ENCODE data around the gene RPS15. TPM values are rescaled to one million over a fixed set of nuclear protein-coding genes. Genes with fewer than 3 reads are reported as not detected.

RPS15 gene
- total RNA-seq, 2 experiments from 2014 or later: 1,384 TPM

DNA sequence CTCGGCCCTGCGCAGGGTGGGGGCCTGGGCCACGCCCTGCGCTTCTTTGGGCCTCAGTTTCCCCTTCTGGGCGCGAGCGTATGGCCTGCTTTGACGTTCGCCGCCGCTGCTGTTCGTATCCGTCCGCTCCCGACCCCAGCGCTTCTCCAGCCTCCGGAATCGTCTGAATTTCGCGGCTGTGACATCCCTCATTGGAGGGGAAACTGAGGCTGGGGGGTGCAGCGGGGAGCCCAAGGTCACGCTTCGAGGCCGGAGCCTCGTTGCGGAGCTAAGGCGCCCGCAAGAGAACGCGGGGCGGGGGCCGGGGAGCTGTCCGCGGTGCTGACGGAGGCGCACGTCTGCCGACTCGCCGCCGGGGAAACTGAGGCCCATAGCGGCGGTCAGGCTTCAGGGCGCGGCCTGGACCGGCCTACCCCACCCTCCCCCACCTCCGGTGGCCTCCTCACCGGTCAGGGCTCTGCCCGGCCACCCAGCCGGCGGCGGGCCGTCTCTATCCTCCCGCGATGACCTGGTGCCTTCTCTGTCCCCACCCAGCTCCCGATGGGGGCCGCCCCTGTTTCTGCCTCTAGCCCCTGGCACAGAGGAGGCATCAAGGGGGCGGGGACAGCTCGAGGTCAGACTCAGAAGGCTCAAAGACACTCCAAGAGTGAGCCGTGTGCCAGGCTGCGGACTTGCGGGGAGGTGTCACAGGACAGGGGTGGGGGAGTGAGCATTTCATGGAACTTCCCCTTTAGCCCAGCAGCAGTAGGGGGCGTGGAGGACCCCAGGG, 8.7 kb downstream of the RPS15 start:
- Mint-ChIP-seq H3K9me3 (ENCODE audit: insufficient read depth) (no peaks in the 10 kb centered on the region), H3K36me3 (ENCODE audit: low read depth) (peaks cover 12% of the 10 kb centered on the region), H3K27me3 (ENCODE audit: low read depth) (peaks cover 44% of the 10 kb centered on the region), H3K4me1 (ENCODE audit: low read depth) (peaks cover 34% of the 10 kb centered on the region), H3K27ac (no peak overlapping the region), H3K4me3 (no peak overlapping the region)
- ATAC-seq: no peak
- ChIA-PET POLR2A (interaction anchor here (0.6 kb wide), 1 partner anchor 19 kb away, joined by 3 read pairs; no protein-coding TSS in a partner anchor), CTCF (no interaction called here)
- peak; percentile 53 for DNase-seq

DNA sequence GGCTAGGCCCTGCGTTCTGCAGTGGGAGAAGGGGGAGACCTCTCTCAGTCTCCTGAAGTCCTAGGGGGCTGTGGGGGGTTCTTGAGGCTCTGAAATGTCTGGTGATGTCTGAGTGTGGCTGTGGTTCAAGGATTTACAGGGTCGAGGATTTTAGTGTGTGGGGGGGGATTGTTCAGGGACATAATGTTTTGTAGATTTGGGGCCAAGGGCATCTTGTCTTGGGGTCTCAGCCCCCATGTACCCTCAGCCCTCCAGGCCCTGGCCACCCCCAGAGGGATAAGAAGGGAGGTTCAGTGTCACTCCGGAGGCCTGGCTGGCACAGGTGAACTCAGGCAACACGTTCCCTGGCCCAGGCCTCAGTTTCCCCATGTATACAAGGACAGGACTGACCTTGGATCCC, 9.3 kb downstream of the RPS15 start:
- H3K9me3 Mint-ChIP-seq (ENCODE audit: insufficient read depth): no peaks in the 10 kb centered on the region
- no peak for DNase-seq
- POLR2A ChIA-PET: interaction anchor here (0.6 kb wide), 1 partner anchor 18 kb away, joined by 3 read pairs; no protein-coding TSS in a partner anchor
- H3K4me3 Mint-ChIP-seq: no peak overlapping the region
- peaks cover 32% of the 10 kb centered on the region for H3K4me1 Mint-ChIP-seq (ENCODE audit: low read depth)
- H3K27me3 Mint-ChIP-seq (ENCODE audit: low read depth): peaks cover 48% of the 10 kb centered on the region
- H3K27ac Mint-ChIP-seq: no peak overlapping the region
- CTCF ChIA-PET: no interaction called here
- ATAC-seq: no peak
- peaks cover 6% of the 10 kb centered on the region for H3K36me3 Mint-ChIP-seq (ENCODE audit: low read depth)

DNA sequence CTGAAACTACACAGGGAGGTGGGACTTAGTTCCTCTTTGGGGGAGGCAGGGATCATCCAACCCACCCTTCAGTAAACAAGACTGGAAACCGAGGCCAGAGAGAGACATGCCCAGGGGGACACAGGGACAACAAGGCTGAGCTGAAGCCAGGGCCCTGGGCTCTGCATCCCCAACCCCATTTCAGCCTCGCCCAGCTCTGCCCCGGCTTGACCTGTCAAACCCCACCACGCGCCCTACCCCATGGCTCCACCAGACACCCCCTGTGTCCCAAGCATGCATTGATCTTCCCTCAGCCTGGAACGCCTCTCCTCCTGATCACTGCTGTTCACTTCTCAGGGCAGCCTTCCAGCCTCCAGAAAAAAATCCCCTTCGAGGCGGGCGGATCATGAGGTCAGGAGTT, 9.7 kb downstream of the RPS15 start:
- Mint-ChIP-seq H3K36me3 (ENCODE audit: low read depth) (peaks cover 3% of the 10 kb centered on the region), H3K27me3 (ENCODE audit: low read depth) (peaks cover 53% of the 10 kb centered on the region), H3K4me1 (ENCODE audit: low read depth) (peaks cover 29% of the 10 kb centered on the region), H3K4me3 (no peak overlapping the region), H3K9me3 (ENCODE audit: insufficient read depth) (no peaks in the 10 kb centered on the region), H3K27ac (no peak overlapping the region)
- ATAC-seq (no peak), DNase-seq (no peak)
- POLR2A ChIA-PET: no interaction called here
- CTCF ChIA-PET: no interaction called here

DNA sequence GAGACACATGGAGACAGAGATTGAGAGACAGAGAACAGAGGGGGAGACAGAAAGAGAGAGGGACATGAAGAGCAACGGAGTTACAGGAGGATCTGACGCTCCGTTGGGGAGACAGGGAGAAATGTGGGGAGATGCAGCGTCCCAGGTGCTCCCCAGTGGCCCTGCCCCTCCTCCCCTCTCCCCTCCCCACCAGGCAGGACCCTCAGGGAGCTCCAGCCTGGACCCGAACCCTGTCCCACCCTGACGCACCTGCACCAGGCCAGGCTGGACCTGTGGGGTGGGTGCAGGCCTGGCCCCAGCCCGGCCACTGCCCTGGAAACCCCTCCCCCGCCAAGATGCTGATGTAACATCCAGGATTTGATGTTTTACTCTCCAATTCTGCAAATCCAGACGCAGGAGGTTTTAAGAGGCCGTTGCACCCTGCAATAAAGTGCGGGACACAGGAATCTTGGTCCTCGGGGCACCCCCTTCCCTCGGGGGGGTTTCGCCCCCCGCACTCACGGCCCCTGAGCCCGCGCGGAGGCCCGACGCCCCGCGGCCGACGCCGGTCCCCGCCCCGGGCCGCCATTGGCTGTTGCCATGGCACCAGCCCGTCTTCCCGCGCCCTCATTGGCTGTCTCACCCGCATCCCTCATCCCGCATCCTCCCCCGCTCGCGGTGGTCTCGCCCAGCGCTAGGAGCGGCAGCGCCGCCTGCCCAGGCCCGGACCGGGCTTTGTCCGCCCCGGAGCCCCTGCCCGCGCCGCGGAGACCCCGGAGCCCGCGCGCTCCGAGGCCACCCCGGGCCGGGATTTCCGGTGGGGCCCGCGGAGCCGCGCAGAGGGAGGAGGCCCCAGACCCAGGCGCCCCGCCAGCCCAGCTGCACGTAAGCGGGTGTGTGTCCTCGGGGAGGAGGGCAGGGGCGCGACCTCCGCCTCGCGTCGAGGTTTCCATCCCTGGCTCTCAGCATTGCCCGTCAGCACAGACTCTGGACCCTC, 11.6 kb downstream of the RPS15 start, which contains the start of gene APC2:
Gene APC2, plus strand, starts transcription at position 655 of the 976 bp plus-strand sequence. CDS start 2,881 bp downstream, outside the sequence.
- CTCF ChIA-PET: no interaction called here
- no peak within 1 kb of the TSS for H3K4me3 Mint-ChIP-seq
- POLR2A ChIA-PET: interaction anchor here (1.3 kb wide), 1 partner anchor 9 kb away, joined by 4 read pairs; no protein-coding TSS in a partner anchor
- H3K9me3 Mint-ChIP-seq (ENCODE audit: insufficient read depth): no peaks in the 10 kb centered on the region
- DNase-seq (no peak), ATAC-seq (peak; percentile 17)
- H3K27me3 Mint-ChIP-seq (ENCODE audit: low read depth): peaks cover 61% of the 10 kb centered on the region
- peaks cover 23% of the 10 kb centered on the region for H3K4me1 Mint-ChIP-seq (ENCODE audit: low read depth)
- H3K36me3 Mint-ChIP-seq (ENCODE audit: low read depth): peaks cover 3% of the 10 kb centered on the region
- no peak within 1 kb of the TSS for H3K27ac Mint-ChIP-seq

DNA sequence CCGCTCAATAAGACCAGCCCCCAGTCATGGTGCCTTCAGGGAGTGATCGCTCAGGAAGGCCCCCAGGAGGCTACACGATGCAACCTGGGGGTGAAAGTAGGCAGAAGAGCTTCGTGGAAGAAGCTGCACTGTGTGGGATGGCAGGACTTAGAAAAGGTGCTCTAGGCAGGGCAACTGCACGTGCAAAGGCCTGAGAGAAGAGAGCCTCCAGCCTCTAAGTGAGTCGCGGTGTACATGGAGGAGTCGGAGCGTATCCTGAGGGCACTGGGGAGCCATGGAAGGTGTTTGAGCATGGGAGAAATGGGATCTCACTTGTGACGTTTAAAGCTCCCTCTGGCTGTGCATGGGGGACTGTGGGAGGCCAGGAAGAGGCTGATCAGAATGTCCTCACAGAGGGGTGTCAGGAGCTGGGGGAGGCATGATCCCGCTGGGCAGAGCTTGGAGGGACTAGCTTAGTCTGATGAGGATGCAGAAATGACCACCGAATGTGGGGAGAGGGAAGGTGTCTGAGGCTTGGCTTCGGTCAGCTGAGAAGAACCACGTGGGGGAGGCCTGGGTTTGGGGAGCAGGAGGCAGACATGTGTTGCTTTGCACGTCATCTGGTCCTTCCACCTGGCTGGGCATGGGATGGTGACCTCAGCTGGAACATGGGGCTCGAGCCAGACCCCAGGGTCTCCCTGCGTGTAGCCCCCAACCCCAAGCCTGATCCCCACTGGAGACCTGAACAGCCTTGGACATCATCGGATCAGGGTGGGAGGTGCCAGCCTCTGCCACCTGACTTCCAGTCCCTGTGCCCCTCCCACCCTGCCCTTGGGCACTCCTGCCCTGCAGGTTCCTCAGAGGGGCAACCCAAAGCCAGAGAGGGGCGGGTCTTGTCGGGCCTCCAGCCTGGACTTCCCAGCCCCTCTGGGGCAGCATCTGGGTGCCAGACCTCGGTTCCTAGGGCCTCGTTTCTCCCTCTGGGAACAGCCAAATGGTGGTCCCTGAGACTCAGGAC, 12.8 kb downstream of the RPS15 start:
- Mint-ChIP-seq H3K4me3 (no peak overlapping the region), H3K27me3 (ENCODE audit: low read depth) (peaks cover 68% of the 10 kb centered on the region), H3K4me1 (ENCODE audit: low read depth) (peaks cover 24% of the 10 kb centered on the region), H3K27ac (no peak overlapping the region), H3K36me3 (ENCODE audit: low read depth) (peaks cover 3% of the 10 kb centered on the region), H3K9me3 (ENCODE audit: insufficient read depth) (no peaks in the 10 kb centered on the region)
- POLR2A ChIA-PET: interaction anchor here (0.6 kb wide), 1 partner anchor 722 kb away, joined by 4 read pairs; no protein-coding TSS in a partner anchor
- DNase-seq (no peak), ATAC-seq (no peak)
- CTCF ChIA-PET: no interaction called here

DNA sequence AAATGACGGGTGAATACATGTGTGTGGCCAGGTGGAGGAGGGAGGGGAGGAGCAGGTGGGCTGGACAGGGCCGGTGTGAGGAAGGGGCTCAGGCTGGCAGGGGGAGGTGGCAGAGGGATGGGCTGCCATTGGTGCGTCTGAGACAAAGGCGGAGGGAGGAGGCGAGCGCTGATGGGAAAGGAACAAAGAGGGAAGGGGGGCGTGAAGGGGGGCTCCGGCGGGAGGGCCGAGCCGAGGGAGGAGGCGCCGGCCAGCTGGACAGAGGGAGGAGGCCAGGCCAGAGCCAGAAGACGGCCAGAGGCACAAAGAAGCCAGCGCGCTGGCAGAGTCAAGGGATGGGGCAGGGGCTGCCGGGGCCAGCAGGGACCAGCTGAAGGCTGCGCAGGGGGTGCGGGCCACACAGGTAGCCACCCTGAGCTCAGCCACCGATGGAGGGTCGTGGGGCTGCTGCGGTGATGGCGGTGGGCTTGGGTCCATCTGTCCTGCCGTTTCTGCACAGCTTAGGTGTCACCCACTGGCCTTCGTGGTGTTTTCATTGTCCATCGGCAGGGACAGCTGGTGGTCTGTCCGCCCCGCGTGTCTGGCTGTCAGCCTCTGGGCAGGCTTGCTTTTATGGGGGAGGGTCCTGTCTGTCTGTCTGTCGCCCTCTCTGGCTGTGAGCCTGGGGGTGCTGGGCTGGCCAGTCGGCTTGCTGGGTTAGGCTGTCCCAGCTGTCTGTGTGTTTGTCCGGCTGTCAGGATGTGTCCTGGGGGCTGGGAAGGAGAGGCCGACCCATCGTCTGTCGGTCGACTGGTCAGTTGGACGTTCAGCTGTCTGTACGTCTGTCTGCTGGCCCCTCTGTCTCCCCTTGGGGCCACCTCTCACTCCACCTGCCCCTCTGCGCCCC, 14.0 kb downstream of the RPS15 start:
- H3K9me3 Mint-ChIP-seq (ENCODE audit: insufficient read depth): no peaks in the 10 kb centered on the region
- ChIA-PET CTCF (no interaction called here), POLR2A (interaction anchor here (0.6 kb wide), 1 partner anchor 19 kb away, joined by 3 read pairs; no protein-coding TSS in a partner anchor)
- ATAC-seq: no peak
- peaks cover 3% of the 10 kb centered on the region for H3K36me3 Mint-ChIP-seq (ENCODE audit: low read depth)
- H3K27me3 Mint-ChIP-seq (ENCODE audit: low read depth): peaks cover 65% of the 10 kb centered on the region
- no peak for DNase-seq
- peaks cover 21% of the 10 kb centered on the region for H3K4me1 Mint-ChIP-seq (ENCODE audit: low read depth)
- no peak overlapping the region for H3K4me3 Mint-ChIP-seq
- no peak overlapping the region for H3K27ac Mint-ChIP-seq

DNA sequence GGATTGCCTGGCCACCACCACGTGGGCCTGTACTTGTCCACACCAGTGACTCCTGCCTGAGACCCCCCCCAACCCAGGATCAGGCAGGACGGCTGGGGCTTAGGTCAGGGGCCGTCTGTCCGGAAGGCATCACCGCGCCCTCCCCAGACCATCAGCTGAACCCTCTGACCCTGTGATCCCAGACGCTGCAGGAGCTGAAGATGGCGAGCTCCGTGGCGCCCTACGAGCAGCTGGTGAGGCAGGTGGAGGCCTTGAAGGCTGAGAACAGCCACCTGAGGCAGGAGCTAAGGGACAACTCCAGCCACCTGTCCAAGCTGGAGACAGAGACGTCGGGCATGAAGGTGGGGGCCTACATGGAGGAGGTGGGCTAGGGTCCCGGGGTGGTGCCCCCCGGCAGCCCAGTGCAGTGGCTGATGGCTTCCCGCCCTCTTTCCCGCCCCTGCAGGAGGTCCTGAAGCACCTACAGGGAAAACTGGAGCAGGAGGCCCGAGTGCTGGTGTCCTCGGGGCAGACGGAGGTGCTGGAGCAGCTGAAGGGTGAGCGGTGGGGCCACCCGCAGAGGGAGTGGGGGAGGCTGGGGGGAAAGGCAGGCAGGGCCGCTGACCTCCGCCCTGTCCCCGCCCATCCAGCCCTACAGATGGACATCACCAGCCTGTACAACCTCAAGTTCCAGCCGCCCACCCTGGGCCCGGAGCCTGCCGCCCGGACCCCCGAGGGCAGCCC, 14.8 kb downstream of the RPS15 start:
- DNase-seq: no peak
- no peaks in the 10 kb centered on the region for H3K36me3 Mint-ChIP-seq (ENCODE audit: low read depth)
- peaks cover 63% of the 10 kb centered on the region for H3K27me3 Mint-ChIP-seq (ENCODE audit: low read depth)
- ChIA-PET POLR2A (interaction anchor here (1.2 kb wide), 1 partner anchor 9 kb away, joined by 4 read pairs; no protein-coding TSS in a partner anchor), CTCF (interaction anchor here (2.0 kb wide), 1 partner anchor 8 kb away, joined by 10 read pairs; no protein-coding TSS in a partner anchor)
- H3K9me3 Mint-ChIP-seq (ENCODE audit: insufficient read depth): no peaks in the 10 kb centered on the region
- no peak overlapping the region for H3K27ac Mint-ChIP-seq
- peaks cover 19% of the 10 kb centered on the region for H3K4me1 Mint-ChIP-seq (ENCODE audit: low read depth)
- H3K4me3 Mint-ChIP-seq: no peak overlapping the region
- no peak for ATAC-seq

DNA sequence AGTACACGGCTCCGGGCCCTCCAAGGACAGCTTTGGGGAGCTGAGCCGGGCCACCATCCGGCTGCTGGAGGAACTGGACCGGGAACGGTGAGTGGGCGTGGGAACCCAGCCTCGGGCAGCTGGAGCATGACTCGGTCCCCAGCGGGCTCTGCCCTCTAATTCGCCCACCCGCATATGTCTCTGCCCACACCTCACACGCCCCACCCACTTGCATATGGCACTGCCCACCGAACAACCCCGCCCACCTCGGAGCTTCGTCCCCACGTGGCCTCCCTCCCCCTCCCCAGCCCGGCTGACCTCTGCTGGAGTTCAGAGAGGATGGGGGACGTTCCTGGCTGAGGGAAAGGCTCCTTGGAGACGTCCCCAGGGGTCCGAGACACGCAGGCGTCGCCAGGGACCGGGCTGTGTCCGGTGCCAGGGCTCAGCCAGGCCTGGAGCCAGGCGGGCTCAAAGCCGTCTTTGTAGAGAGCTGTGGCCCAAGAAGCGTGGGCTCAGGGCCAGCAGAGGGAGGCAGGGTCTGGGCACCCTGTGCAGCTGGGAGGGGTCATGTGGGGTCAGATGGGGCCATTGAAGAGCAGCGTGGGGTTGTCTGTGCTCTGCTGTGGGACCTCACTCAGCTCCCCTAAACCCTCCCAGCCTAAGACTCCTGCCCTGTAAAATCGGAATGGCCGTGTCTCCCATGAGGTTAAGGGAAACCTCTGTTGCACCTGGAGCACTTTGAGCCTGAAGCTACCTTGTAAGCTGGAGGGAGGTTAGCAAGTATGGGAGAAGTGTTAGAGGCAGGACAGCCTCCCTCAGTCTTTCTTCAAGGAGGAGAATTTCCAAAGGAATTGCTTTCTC, 15.5 kb downstream of the RPS15 start:
- CTCF ChIA-PET: interaction anchor here (2.0 kb wide), 1 partner anchor 9 kb away, joined by 10 read pairs; no protein-coding TSS in a partner anchor
- H3K36me3 Mint-ChIP-seq (ENCODE audit: low read depth): no peaks in the 10 kb centered on the region
- POLR2A ChIA-PET: interaction anchor here (1.2 kb wide), 1 partner anchor 10 kb away, joined by 4 read pairs; no protein-coding TSS in a partner anchor
- H3K27ac Mint-ChIP-seq: no peak overlapping the region
- ATAC-seq: no peak
- no peak for DNase-seq
- no peaks in the 10 kb centered on the region for H3K9me3 Mint-ChIP-seq (ENCODE audit: insufficient read depth)
- peaks cover 63% of the 10 kb centered on the region for H3K27me3 Mint-ChIP-seq (ENCODE audit: low read depth)
- no peak overlapping the region for H3K4me3 Mint-ChIP-seq
- H3K4me1 Mint-ChIP-seq (ENCODE audit: low read depth): peaks cover 19% of the 10 kb centered on the region

DNA sequence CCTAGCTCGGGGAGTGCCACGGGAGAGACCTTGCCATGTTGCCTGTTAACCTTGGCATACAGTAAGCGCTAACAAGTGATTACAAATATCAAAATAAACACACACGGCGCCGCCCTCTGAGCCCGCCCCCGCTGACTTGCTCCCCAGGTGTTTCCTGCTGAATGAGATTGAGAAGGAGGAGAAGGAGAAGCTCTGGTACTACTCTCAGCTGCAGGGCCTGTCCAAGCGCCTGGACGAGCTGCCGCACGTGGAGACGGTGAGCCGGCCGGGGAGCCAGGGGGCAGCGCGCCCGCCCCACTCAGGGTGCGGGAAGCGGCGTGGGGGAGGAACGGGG, 16.8 kb downstream of the RPS15 start:
- no peak for ATAC-seq
- Mint-ChIP-seq H3K27me3 (ENCODE audit: low read depth) (peaks cover 55% of the 10 kb centered on the region), H3K9me3 (ENCODE audit: insufficient read depth) (no peaks in the 10 kb centered on the region), H3K27ac (no peak overlapping the region), H3K4me3 (no peak overlapping the region), H3K36me3 (ENCODE audit: low read depth) (no peaks in the 10 kb centered on the region), H3K4me1 (ENCODE audit: low read depth) (peaks cover 14% of the 10 kb centered on the region)
- POLR2A ChIA-PET: no interaction called here
- DNase-seq: no peak
- CTCF ChIA-PET: interaction anchor here (1.0 kb wide), 1 partner anchor 10 kb away, joined by 4 read pairs; no protein-coding TSS in a partner anchor
